Thyroid gland (tissue), 4 donors: ENCODE measurements around the gene MSLN. TPM values are rescaled to one million over a fixed set of nuclear protein-coding genes. Genes with fewer than 3 reads are reported as not detected.

Experiments
- DNase-seq, 2 donors: peaks; one replicate each; pipeline ENCODE4 v3.0.0-alpha.2; 2019
- H3K27ac ChIP-seq, 3 donors: fragments of 200-600 bp; sonication (generic); 1 replicate in 2 of 3; 2 replicates in 1 of 3; pipeline ENCODE4 v1.5.1; 2016 to 2019; ENCODE audit warnings: mild to moderate bottlenecking in 1 of 3, moderate library complexity in 1 of 3
- H3K27me3 ChIP-seq: fragments of 200-600 bp; sonication (generic); one replicate; pipeline ENCODE4 v1.5.1; 2019
- H3K36me3 ChIP-seq, 2 donors: fragments of 200-600 bp; sonication (generic); one replicate each; pipeline ENCODE4 v1.5.1; 2016 to 2019
- H3K4me1 ChIP-seq, 2 donors: fragments of 200-600 bp; sonication (generic); one replicate each; pipeline ENCODE4 v1.5.1; 2017 to 2019
- H3K4me3 ChIP-seq, 3 donors: fragments of 200-600 bp; sonication (generic); replicated peaks in 1 of 3; 1 replicate in 2 of 3; 2 replicates in 1 of 3; pipeline ENCODE4 v1.5.1; 2016; ENCODE audit warnings: mild to moderate bottlenecking in 1 of 3
- H3K9me3 ChIP-seq: fragments of 200-600 bp; sonication (generic); one replicate; pipeline ENCODE4 v1.5.1; 2017
- CTCF ChIP-seq, 6 experiments: fragments of 200-600 bp in 3 of 6; fragments of 450-650 bp in 3 of 6; sonication (generic) in 3 of 6; IDR thresholded peaks; one replicate each; pipeline ENCODE4 v1.5.1; 2016 to 2019; ENCODE audit warnings: antibody characterized with exemption in 6 of 6, mild to moderate bottlenecking in 2 of 6, inconsistent platforms in 1 of 6, moderate library complexity in 1 of 6
- POLR2A ChIP-seq, 2 donors: fragments of 450-650 bp; IDR thresholded peaks; one replicate each; pipeline ENCODE4 v1.6.1; 2017; ENCODE audit warnings: antibody characterized with exemption in 2 of 2, mild to moderate bottlenecking in 2 of 2, moderate library complexity in 1 of 2
- WGBS, 2 donors: methylation state at CpG; one replicate each; pipeline ENCODE4 v1.1.5; 2017; 5-methylcytosine and 5-hydroxymethylcytosine counted together
- intact Hi-C: fragments of 100-400 bp; cut with DNase I; formaldehyde crosslinking; loops from one replicate; pipeline ENCODE4 v1.15.1; 2023
- total RNA-seq, 4 donors: library from RNA; depleted of rRNA; stranded (reverse); fragments of >200 nt; gene quantifications; one replicate each; pipeline ENCODE4 v1.2.3, GENCODE V29; 2016

The MSLN gene
- total RNA-seq, 4 donors from 2014 or later, result not detected

DNA sequence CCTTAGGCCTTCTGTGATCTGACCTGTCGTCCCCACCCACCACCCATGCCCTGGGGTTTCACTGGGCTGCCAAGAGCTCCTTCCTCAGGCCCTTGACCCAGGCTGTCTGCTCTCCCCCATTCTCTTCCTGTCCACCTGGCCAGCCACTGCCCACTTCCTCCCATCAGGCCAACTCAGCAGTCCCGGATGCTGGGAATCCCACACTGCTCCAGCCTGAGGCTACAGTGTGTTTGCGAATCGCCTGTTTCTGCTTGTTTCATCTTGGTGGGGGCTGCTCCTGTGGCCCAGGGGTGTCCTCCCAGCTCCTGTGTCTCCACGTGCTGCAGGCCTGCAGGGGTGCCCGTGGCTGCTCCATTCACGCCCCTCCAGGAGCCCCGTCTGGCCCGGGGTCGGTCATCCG lies 46.5 kb upstream of the MSLN start:
- DNase-seq, result no peak
- H3K27me3 ChIP-seq, result no peaks in the 10 kb centered on the region
- intact Hi-C loops, result loop anchor here (10.0 kb wide), 1 partner anchor 341 kb away; no protein-coding TSS in a partner anchor
- peak overlapping the region in 1 of 3 donors; percentile 31 for H3K4me3 ChIP-seq
- WGBS, 2 donors, result 62 to 64% methylated on average over 9 to 10 of the region's 11 CpGs
- H3K27ac ChIP-seq, result no peak overlapping the region
- no peaks in the 10 kb centered on the region for H3K36me3 ChIP-seq
- peaks cover 15 to 33% of the 10 kb centered on the region in 2 donors for H3K4me1 ChIP-seq
- TF ChIP-seq CTCF (IDR thresholded peaks at IDR 0.05) (no peak), POLR2A (IDR thresholded peaks at IDR 0.05) (no peak)
- H3K9me3 ChIP-seq, result no peaks in the 10 kb centered on the region

- peak within 1 kb of the TSS; percentile 53 to 57 (median 53) for H3K4me3 ChIP-seq
- no peaks in the 10 kb centered on the region for H3K9me3 ChIP-seq
- 14 to 33% methylated on average over 3 to 15 of the region's 108 CpGs for WGBS, 2 donors
- H3K27me3 ChIP-seq, result no peaks in the 10 kb centered on the region
- H3K4me1 ChIP-seq, result peaks cover 17 to 39% of the 10 kb centered on the region in 2 donors
- H3K36me3 ChIP-seq, result no peaks in the 10 kb centered on the region
- peak; percentile 94 to 96 for DNase-seq
- TF ChIP-seq POLR2A (IDR thresholded peaks at IDR 0.05) (peak in 1 of 2 donors; percentile 46), CTCF (IDR thresholded peaks at IDR 0.05) (no peak)
- H3K27ac ChIP-seq, result no peak within 1 kb of the TSS
- intact Hi-C loops, result loop anchor here (10.0 kb wide), 1 partner anchor 340 kb away; no protein-coding TSS in a partner anchor
These were observed 45.7 kb upstream of the MSLN start, which contains the start of gene METRN for GRCh38 chr16:714558-715476. METRN (plus strand) TSS chr16:715118; CDS start chr16:715290, 172 bp downstream.

- no peaks in the 10 kb centered on the region for H3K27me3 ChIP-seq
- peak overlapping the region; percentile 53 to 57 (median 53) for H3K4me3 ChIP-seq
- 0 to 3% methylated on average over 2 to 19 of the region's 74 CpGs for WGBS, 2 donors
- intact Hi-C loops, result loop anchor here (10.0 kb wide), 1 partner anchor 339 kb away; no protein-coding TSS in a partner anchor
- peaks cover 23 to 46% of the 10 kb centered on the region in 2 donors for H3K4me1 ChIP-seq
- peak in 1 of 2 donors; percentile 35 for DNase-seq
- peak in 1 of 6 experiments; percentile 8 for TF ChIP-seq CTCF (IDR thresholded peaks at IDR 0.05)
- no peak for TF ChIP-seq POLR2A (IDR thresholded peaks at IDR 0.05)
- no peak overlapping the region for H3K27ac ChIP-seq
- H3K9me3 ChIP-seq, result no peaks in the 10 kb centered on the region
- no peaks in the 10 kb centered on the region for H3K36me3 ChIP-seq
These were observed 44.9 kb upstream of the MSLN start for GRCh38 chr16:715477-716199.

DNA sequence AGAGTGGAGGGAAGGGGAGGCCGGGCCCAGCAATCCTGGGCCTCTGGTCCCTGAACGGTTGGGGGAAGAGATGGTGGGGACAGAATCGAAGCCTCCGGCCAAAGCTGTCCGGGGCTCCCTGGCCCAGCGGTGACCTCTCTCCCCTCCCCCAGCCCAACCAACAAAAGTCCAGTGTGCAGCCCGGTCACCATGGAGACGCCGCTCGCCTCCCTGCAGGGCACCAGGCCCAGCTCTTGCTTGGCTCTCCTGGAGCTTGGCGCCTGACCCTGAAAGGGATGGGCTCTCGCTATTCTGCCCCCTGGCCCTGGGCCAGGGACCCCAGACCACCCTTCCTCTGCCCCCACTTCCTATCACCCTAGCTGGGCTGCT lies 44.4 kb upstream of the MSLN start:
- DNase-seq, result peak; percentile 71 to 81

More for the DNA sequence above, 44.4 kb upstream of the MSLN start:
- Histone ChIP-seq H3K4me3 (peak overlapping the region in 1 of 3 donors; percentile 57), H3K9me3 (no peaks in the 10 kb centered on the region), H3K27me3 (no peaks in the 10 kb centered on the region), H3K27ac (no peak overlapping the region), H3K4me1 (peaks cover 23 to 46% of the 10 kb centered on the region in 2 donors), H3K36me3 (no peaks in the 10 kb centered on the region)
- TF ChIP-seq CTCF (IDR thresholded peaks at IDR 0.05) (no peak), POLR2A (IDR thresholded peaks at IDR 0.05) (no peak)
- intact Hi-C loops, result loop anchor here (10.0 kb wide), 1 partner anchor 339 kb away; no protein-coding TSS in a partner anchor
- WGBS, 2 donors, result 13% methylated on average over 11 of the region's 12 CpGs; no CpG with 5 or more reads in 1 of the 2 donors
